HFF-Myc (cell line): ENCODE data around the gene ARL16.

Experiments used
- DNase-seq: peaks from one replicate; pipeline ENCODE4 v3.0.0-alpha.2; 2011; ENCODE audit warnings: low read depth; ENCODE audit errors: extremely low read depth
- H3K4me3 ChIP-seq: replicated peaks from 2 replicates; pipeline ENCODE4 v1.5.1; 2011; ENCODE audit warnings: low read depth, mild to moderate bottlenecking, control low read depth, low read length
- CTCF ChIP-seq: IDR thresholded peaks from 2 replicates; pipeline ENCODE4 v1.5.1; 2012; ENCODE audit warnings: mild to moderate bottlenecking, low read depth, low read length, control low read depth; ENCODE audit errors: missing control alignments

ARL16 gene

GRCh38 chr17:81650951-81651350, 32.6 kb downstream of the ARL16 start:
- TF ChIP-seq CTCF = no peak
- no peak overlapping the region for H3K4me3 ChIP-seq
- no peak for DNase-seq

- no peak for TF ChIP-seq CTCF
- H3K4me3 ChIP-seq = no peak overlapping the region
- no peak for DNase-seq
Measured at GRCh38 chr17:81648707-81649085, 34.9 kb downstream of the ARL16 start.

- no peak for TF ChIP-seq CTCF
- no peak overlapping the region for H3K4me3 ChIP-seq
- DNase-seq = no peak
Measured at GRCh38 chr17:81648013-81648706, 35.4 kb downstream of the ARL16 start.

- no peak for DNase-seq
- no peak overlapping the region for H3K4me3 ChIP-seq
Measured at GRCh38 chr17:81647640-81648012, 36.0 kb downstream of the ARL16 start.

GRCh38 chr17:81646869-81647600, 36.6 kb downstream of the ARL16 start:
- no peak overlapping the region for H3K4me3 ChIP-seq
- no peak for DNase-seq
- TF ChIP-seq CTCF = no peak

More at GRCh38 chr17:81647640-81648012, 36.0 kb downstream of the ARL16 start:
- no peak for TF ChIP-seq CTCF

GRCh38 chr17:81644976-81645952, 38.3 kb downstream of the ARL16 start:
- no peak for DNase-seq
- H3K4me3 ChIP-seq = no peak overlapping the region
- no peak for TF ChIP-seq CTCF
